ENCODE data around the gene FA2H.
"Not testable (repeated sequence)": the region's sequence is repeated elsewhere in the genome, so short reads cannot be mapped to it uniquely, and the experiment has no call there.

The FA2H gene

GRCh38 chr16:74743045-74743667, 31.5 kb downstream of the FA2H start:
- no peak for DNase-seq

DNA sequence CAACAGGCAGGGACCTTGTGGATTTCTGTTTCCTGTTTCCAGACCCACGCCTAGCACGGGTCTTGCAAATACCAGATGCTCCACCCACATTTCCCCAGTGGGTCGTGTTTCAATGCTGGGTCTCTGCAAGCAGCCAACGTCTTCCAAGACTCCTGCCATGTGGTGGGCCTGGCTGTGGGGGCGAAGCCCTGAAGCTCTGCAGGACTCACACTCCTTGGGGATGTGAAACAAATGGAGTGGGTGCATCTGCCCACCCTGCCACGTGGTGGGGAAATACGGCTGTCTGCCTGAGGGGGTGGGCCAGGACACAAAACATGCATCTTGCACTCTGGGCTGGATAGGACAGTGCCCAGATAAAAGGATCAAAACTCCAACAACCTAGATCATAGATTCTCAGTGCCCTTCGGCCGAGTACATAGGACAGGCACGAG, 32.6 kb downstream of the FA2H start:
- DNase-seq, result no peak

GRCh38 chr16:74740795-74741304, 33.8 kb downstream of the FA2H start:
- no peak for DNase-seq

DNA sequence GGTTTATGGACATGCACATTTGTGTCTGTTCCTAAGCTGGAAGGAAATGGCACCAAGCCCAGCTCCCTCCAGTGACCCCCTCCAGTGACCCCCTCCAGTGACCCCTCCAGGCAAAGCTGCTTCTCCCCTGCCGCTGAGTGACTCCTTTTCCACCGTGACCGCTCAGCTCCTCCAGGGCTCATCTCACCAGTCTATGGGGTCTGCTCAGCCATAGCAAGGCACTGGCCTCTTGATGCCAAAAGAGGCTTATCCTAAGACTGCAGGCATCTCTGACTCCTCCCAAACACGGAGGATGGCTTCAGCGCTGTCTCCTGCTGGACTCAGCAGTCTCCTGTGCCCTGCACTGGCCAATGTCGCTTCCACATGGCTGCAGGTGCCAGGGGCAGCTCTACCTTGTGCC, 35.3 kb downstream of the FA2H start:
- no peak for DNase-seq

- no peak for DNase-seq
These were observed 35.8 kb downstream of the FA2H start for GRCh38 chr16:74738816-74739215.

DNA sequence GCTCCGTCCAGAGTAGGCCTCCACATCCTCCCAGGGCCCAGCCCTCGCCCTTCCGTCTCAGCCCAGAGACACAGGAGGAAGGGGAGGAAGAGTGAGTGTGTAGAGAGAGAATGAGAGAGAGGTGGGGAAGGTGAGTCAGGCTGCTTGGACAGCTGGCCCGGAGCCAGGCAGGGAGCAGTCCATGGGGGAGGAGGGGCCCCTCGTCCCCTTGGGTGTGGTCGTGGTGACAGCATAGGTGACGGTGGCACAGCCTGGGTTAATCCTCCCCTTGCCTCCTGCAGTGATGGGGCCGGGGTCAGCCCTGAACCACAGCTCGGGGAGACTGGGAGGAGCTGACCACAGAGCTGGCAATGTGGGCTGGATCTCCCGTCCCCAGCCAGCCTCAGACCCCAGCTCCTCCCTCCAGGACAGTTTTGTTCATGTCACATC, 36.5 kb downstream of the FA2H start:
- no peak for DNase-seq

GRCh38 chr16:74737521-74737920, 37.1 kb downstream of the FA2H start:
- DNase-seq, result no peak

GRCh38 chr16:74736531-74737157, 38.0 kb downstream of the FA2H start:
- no peak for DNase-seq

DNA sequence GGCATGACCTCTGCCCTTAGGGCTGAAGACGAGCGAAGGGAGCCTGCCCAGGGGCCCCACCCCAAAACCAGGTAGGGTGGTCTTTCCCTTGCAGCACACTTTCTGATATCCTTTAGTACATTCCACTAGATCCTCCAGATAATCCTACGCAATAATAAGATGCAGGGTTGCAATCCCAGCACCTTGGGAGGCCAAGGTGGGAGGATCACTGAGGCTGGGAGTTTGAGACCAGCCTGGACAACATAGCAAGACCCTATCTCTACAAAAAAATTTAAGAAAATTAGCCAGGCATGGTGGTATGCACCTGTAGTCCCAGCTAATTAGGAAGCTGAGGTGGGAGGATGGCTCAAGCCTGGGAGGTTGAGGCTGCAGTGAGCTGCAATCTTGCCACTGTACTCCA, 39.1 kb downstream of the FA2H start:
- DNase-seq, result no peak

- DNase-seq, result no peak
These were observed 39.5 kb downstream of the FA2H start for GRCh38 chr16:74735162-74735452.

GRCh38 chr16:74734361-74735161, 40.1 kb downstream of the FA2H start:
- DNase-seq, result no peak

GRCh38 chr16:74732707-74733350, 41.8 kb downstream of the FA2H start:
- DNase-seq, result no peak

GRCh38 chr16:74731853-74732477, 42.7 kb downstream of the FA2H start:
- no peak for DNase-seq

DNA sequence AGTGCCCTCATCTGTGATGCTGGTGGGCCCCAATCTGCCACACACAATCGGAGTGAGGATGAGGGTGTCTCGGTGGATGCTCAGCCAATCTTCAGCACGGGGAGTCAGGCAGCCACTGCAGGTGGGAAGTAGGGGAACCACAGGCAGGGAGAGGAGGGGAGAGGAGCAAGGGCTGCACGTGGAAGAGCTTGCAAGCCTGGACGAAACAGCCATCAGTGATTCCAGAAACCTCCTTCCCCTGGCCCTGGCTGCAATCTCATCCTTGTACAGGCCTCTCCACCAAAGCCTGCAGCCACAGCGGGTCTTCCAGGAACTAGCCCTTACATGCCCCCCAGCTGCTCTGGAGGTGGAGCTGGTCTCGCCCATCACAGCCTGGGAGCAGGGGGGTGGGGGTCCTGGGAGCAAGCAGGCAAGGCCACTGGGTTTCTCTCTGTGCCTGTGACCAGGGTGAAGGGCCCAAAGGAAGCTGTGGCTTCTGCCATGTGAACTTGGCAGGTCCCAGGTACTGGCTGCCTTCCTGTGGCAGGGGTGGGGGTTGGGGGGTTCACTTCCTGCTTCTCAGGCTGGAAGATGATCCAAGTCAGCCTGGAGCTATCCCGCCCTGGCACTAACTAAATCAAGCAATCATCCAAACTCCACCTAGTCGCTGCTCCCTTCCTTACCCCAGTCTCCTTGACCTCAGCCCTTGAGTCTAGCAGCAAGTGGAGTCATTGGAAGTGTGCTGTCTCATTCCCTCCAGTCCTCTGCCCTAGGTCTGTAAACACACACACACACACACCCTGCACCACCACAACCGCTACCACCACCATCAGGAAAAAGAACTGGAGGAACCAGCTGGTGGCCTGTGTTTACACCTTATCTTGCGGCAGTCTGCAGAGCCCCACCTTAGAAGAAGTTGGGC, 44.6 kb downstream of the FA2H start:
- no peak for DNase-seq

- no peak for DNase-seq
These were observed 46.7 kb downstream of the FA2H start for GRCh38 chr16:74727903-74728302.

- no peak for DNase-seq
These were observed 47.9 kb downstream of the FA2H start for GRCh38 chr16:74726716-74727115.

DNA sequence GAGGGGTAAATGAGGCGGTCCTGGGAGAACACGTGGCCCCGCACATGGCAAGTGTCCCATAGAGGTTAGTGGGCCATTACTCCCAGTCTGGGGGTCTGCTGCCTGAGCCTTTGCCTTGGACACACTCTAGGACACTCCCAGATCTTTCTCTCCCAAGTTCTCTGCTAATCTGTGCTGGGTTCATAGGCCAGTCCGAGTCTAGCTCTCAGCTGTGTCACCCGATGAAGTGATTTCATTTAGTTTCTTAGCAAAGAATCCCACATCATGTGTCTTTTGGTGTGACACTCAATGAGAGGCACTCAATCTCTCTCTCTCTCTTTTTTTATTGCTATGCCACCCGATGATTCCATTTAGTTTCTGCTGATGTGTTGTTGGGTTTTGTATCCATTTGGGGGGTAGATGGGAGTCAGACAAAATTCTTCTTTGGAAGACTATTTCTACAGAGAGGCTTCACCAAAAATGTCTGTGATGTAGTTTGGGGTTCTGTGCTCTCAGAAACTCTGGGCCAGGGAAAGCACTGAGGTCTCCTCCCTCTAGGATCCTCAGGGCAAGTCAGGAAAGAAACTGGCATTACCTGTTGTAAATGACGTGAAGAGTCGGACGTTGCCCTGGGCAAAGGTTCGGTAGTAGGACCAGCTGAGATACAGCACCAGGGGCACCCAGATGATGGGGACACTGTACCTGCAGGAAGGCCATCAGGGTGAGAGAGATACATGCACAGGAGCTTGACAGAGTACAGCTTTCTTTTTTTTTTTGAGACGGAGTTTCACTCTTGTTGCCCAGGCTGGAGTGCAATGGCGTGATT, 48.8 kb downstream of the FA2H start:
- no peak for DNase-seq

DNA sequence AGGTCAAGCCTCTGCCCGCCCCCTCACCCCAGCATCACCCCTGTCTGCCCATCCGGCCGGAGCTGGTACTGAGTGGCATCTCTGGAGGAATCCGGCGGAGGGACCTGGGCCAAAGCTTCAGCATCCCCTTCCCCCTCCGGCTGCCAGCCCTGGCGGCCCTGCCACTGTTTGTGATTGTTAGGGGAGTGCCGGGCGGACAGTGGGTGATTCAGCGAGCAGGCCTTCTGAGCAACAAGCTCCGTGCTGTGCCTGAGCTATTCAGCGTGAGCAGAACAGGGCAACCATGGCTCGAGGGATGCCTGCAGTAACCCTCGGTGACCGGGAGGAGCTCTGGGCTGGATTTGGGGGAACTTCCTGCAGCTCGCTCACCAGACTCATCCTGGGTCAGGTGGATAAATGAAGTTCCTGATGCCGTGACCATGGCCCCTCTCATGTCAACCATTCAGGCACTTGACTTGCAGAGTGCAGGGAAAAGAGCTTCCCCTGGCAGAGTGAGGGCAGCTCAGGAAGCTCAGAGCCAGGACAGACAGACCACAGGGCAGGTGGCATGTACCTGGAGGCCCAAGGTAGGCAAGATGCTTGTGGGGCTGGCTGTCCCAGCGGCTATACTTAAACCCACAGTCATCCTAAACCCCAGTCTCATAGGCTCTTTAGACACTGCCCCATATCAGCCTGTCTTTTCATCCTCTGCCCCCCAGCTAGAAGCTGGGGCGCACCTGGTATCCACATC, 49.6 kb downstream of the FA2H start:
- DNase-seq, result no peak

DNA sequence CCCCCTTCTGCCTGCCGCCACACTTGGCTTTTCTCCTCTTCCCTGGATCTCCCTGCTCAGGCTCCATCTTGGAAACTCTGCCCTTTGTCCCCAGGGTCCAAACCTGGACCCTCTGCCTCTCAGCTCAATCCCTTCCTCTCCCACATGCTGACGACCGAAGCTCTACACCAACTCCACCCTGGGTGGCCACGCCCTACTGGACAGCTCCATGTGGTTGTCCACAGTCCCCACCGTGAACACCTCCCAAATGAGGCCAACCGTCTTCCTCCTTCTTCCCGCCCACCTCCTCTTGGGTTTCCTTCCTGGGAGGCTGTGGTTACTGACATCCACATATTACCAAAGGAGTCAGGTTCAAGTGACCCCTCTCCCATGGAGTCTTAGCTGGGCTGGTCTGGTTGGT, 51.4 kb downstream of the FA2H start:
- no peak for DNase-seq

- not testable (repeated sequence) for DNase-seq
These were observed 52.5 kb downstream of the FA2H start for GRCh38 chr16:74722156-74722555.
